Umbilical cord (tissue), 2 donors: Measurements from ENCODE around the gene SNX5. TPM values are rescaled to one million over a fixed set of nuclear protein-coding genes. Genes with fewer than 3 reads are reported as not detected.

Experiments used
- DNase-seq: peaks from one replicate; pipeline ENCODE4 v3.0.0-alpha.2; 2015; ENCODE audit warnings: low spot score
- total RNA-seq: library from RNA; depleted of rRNA; stranded (reverse); fragments of >200 nt; gene quantifications from one replicate; pipeline ENCODE4 v1.2.3, GENCODE V29; 2014; ENCODE audit warnings: low replicate concordance; ENCODE audit not compliant: insufficient read depth

Gene SNX5
- total RNA-seq, 1 donor from 2014 or later = 118 TPM

DNA sequence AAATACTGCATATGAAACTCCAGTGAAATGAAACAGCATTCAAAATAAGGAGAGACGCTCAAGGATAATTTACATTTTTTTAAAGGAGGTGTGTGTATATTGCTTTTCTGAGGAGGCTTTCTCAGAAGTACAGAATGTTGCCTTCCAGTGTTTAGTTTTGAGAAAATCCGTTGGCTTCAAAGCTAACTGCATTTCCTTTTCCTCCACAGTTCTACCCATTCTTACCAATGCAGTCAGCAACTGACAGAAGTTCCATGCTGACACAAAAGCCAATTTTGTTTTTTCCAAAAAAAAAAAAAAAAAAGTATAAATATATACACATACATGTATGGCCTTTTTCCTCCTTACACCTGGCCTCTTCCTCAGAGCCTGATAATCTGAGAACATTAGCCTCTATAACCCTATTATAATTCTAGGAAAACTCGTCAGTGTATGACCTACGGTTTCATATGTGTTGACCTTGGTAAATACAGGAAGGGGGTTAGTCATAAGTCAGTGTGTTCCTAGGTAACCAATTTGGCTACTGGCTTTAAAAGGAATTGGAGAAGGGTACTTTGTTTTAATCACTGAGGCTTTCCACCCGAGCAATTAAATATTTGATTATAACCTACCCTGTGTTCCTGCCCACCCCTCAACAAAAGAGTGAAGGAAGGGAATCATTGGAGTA, 24.4 kb upstream of the SNX5 start:
- DNase-seq = no peak

DNA sequence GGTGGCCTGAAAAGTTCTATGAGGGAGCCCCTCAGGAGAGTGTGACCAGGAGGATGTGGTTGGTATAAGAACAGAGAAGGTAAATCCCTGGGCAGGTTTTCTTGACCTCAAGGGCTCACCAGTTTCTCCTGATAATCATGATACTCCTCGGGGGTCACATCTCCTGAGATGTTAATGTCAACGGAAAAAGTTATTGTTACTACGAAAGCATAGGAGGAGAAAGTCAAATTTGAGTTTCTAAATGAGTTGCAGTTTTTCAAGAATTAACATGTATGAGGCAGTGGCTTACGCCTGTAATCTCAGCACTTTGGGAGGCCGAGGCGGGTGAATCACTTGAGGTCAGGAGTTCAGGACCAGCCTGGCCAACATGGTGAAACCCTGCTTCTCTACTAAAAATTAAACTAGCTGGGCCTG, 23.6 kb upstream of the SNX5 start:
- DNase-seq = no peak

DNA sequence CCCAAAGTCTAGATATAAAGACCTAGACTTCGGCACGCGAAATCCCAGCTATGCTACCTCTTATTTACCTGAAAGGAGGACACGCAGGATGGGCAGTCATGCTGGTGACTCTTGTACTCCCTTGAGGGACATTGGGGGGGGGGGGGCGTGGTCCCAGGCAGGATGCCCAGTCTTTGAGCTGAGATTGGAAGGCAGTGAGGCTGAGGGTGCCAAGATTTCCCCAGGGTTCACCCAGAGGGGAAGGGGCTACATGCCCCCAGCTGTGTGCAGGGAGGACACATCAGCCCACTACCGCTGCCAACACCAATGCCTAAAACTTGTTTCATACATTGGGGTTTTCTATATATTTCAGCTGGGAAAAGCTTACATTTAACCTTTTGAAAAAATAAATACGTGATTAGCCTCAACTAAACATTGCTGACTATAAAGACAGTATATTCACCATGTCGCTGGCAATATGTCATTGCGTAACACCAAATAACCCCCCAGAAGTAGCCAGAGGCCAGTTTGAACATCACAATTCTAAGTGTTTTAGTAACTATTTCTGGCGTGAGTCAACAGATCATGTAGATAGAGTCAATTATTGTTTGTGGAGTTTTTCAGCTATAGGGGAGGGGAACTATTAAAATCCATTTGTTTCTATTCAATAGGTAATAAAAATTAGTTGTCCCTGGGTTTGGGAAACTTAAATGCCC, 21.8 kb upstream of the SNX5 start:
- no peak for DNase-seq

DNA sequence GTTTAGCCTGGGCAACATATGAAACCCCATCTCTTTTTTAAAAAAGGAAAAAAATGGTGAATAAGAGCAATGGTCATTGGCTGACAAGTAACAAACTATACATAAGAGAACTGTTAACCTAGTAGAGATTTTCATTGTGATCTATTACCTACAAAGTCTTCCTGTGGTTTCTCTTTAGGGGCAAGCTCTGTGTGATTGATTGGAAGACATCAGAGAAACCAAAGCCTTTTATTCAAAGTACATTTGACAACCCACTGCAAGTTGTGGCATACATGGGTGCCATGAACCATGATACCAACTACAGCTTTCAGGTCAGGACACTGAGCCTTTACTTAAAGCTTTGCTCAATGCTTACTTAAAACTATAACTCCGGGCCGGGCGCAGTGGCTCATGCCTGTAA, 19.4 kb upstream of the SNX5 start:
- no peak for DNase-seq

- no peak for DNase-seq
These were observed 16.9 kb upstream of the SNX5 start for GRCh38 chr20:17985388-17986018.

- DNase-seq = no peak
These were observed 7.7 kb upstream of the SNX5 start for GRCh38 chr20:17976305-17976704.

GRCh38 chr20:17972121-17972520, 3.5 kb upstream of the SNX5 start:
- DNase-seq = no peak

DNA sequence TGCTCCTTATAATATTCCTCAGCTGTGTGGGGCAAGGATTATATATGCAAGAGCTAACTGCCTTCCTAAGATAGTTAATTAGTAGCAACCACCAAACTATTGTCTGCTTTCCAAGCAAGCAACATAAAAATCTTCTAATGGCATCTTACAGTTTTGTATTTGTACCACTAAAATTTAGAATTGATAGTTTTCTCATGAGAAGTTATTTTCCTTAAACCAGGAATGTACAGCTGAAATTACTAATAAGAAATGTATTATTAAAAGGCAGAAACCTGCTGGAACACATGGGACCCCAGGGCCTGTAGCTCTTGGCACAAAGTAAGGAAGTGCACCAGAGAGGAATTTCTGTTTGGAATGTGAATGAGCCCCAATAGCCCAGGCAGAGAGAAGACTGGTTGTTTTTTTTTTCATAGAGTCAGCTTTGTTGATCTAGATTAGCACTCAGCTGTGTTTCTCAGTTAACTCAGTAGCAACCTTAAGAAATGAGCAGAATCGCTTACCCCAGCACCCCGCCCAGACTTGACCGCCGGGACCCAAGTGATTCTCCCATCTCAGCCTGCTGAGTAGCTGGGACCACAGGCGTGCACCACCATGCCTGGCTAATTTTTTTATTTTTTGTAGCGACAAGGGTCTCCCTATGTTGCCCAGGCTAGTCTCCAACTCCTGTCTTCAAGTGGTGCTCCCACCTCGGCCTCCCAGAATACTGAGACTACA, 2.9 kb upstream of the SNX5 start:
- DNase-seq = no peak

DNA sequence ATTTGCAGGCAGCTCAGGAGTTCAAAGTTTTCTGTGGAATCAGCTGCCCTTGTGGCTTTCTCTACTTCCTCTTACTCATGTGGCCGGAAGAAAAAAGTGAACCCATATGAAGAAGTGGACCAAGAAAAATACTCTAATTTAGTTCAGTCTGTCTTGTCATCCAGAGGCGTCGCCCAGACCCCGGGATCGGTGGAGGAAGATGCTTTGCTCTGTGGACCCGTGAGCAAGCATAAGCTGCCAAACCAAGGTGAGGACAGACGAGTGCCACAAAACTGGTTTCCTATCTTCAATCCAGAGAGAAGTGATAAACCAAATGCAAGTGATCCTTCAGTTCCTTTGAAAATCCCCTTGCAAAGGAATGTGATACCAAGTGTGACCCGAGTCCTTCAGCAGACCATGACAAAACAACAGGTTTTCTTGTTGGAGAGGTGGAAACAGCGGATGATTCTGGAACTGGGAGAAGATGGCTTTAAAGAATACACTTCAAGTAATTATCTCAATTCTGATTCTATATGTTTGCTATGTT, 1.4 kb upstream of the SNX5 start:
- peak; percentile 59 for DNase-seq

DNA sequence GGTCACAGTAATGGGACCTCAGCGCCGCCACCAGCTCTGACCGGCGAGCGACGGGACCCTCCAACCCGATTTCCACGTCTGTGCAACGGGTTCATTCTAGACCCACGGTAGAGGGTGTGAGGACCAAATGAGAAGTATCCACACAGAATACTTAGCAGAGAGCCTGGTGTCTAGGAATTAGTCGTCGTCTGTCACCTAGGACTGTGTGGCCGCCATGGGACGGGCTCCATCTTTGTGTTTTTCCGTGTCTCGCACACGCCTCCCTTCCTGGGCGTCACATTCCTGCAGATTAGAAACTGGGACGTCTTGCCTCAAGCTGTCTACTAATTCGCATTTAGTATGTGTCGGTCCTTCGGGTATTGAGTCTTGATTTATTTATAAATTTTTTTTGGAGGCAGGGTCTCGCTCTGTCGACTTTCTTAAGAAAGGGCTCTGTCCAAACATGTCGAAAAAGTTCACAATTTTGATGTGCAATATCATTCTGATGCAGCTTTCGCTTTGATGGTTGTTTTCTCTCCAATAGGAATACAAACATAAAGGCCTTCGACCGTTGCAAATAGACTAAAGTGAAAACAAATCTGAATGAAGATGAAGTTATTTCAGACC, 787 bp upstream of the SNX5 start:
- DNase-seq = peak; percentile 53

GRCh38 chr20:17967521-17968365, 851 bp downstream of the SNX5 start:
- DNase-seq = peak; percentile 20

DNA sequence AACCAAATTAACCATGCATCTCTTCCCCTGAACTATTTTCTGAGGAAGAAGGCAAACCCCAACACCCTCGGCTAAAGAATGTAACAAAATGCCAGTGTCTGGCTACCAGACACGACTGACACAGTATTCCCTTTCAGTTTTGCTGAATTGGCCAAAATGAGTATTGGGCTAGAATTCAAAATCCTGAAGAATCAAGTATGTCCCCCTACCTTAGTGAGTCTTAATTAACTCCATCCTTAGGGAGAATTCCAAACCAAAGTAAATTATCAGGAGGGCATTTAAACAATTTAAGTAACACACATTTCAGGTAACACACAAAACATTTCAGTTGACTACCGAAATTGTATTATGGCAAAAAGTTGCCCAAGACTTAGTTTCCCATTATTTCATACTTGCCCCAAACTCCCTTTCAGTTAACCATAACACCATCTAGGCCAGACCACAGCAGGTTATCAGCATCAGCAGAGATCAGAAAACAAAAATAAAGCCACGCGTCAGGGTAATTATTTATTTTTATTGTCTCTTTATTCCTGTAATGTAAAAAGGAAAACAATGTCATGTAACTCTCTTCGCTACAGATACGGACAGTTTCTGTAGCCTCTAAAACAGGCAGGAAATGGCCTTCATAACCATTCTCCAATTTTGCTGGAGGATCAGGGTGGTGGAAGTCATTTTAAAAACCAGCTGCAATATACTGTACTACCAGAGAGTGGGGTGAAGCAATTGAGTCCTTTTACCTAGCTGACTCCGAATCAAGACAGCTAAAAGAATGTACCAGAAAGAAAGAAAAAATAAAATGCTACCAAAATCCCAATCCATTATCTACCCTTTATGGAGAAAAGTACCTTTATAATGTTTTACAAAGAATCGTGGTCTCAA, 1.9 kb downstream of the SNX5 start:
- DNase-seq = peak; percentile 50

DNA sequence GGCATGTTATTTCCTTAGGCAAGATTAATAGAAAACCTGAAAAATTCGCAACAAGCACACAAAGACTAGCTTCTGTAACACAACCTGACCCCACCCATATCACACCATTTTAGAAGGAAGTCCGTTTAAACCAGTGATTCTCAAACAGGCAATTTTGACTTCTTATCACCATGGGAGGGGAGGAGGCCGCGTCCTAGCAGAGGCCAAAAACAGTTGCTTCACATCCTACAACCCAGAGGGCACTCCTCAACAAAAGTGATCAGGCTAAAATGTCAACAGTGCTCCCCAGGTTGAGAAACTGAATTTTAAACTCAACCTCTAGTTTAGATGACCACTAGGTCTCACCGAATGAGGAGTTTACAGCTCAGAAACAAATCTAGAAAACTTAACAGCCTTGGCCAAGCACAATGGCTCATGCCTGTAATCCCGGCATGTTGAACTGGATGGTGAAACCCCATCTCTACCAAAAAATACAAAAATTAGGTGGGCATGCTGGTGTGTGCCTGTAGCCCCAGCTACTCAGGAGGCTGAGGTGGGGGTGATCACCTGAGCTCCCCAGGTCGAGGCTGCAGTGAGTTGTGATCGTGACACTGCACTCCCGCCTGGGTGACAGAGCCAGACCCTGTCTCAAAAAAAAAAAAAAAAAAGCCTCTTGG, 3.4 kb downstream of the SNX5 start:
- DNase-seq = no peak

DNA sequence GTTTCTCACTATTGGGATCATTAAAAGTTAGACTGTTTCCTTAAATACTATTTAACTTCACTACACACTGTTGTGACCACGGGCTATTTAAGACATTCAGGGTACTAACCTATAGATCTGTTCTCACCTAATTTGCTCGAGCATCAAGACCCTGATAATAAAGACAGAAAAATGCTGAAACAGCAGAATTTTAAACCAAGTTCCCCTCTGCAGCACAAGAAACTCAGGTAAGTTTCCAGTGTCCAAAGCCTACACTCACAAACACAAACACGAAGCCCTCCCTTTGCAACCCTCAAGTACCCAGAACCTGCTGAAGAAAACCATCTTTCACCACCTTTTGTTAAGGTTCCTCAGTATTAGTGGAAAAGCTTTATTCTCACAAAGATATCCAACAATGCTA, 4.0 kb downstream of the SNX5 start:
- DNase-seq = no peak

DNA sequence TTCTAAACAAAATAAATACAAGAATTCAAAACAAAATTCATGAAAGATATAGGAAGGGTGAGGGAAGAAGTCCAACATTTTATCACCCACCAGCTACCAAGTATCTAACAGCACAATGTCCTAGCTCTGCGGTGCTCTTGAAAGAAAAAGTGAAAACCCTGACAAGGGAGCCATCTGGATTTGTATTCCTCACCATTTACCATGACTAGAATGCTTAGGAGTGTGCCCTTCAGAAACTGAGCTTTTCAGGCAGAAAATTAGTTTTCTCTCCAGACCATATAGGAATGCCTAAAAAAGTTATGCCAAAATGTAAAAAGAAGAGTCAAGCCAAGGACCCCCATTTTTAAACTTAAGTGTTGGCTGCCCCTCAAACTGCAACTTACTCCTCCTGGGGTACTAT, 4.5 kb downstream of the SNX5 start:
- no peak for DNase-seq

DNA sequence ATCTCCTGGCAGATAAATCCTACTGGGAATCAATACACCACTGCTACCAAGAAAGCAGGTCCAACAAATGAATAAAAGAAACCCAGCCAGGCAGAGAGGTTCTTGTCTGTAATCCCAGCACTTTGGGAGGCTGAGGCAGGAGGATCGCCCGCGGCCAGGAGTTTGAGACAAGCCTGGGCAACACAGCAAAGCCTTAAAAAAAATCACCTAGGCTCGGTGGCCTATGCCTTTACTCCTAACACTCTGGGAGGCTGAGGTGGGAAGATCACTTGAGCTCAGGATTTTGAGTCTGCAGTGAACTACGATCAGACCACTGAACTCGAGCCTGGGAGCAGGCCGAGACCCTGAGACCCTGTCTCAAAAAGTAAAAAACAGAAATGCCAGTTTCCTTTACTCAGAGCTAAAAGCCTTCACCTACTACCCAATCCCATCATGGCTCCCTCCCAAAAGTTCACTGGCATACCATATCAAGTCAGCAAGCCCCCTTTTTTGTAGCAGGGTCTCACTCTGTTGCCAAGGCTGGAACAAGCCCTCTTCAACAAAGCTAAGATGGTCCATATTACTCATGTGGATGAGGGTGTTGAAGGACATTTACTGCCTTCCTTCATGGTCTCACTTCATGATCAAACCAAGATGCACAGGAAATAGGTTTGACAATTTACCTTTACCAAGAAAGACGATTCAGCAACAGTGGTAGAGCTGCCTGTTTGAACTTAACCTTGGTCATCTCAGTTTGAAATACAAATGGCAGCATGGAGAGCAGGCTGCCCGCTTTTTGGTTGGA, 5.3 kb downstream of the SNX5 start:
- no peak for DNase-seq

- no peak for DNase-seq
These were observed 7.0 kb downstream of the SNX5 start for GRCh38 chr20:17961587-17961940.

DNA sequence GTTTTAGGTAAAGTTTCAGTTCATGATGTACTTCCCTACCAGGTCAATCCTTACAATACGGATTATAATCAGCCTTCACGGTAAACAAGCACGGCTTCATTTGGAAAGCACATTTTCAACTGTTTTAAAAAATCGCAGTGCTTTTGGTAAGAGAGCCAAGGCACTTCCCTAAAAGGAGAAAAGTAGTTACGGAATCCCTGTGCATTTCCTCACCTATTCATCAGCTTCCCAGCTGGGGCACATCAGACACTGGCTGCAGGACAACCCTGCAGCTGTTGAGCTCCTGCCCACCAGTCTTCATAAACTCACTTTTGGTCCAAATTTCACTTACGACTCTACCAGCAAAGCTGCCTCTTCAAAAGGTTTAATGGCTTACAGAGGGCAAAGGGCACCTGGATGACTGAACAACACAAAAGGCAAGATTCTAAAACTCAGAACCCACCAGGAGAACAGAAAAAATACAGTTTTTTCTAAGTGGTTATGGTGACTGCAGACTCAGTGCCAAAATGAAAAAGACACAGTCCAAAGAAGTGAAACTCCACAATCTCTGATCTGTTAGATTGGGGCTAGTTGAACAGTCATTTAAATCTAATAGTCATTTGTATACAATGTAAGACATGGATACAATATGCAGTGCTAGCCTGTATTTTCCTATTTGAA, 7.5 kb downstream of the SNX5 start:
- DNase-seq = no peak
